Stimulated activated memory B cell treated with anti-CD40 and anti-IgM and Interleukin-4, amounts not matched to agents 10 μg/mL and 1 μg/mL and 100 μg/mL, for 72 hours (primary cell): Measurements from ENCODE around the gene FAU.

Experiments
- ATAC-seq: fragments of 150-1000 bp; cut with Tn5 transposase; 2 replicates; pipeline ENCODE4 v1.10.0; 2021
- H3K27ac Mint-ChIP-seq: one replicate; pipeline ENCODE4 v1.8.0; 2022; ENCODE audit warnings: mild to moderate bottlenecking, mixed read lengths
- H3K27me3 Mint-ChIP-seq: one replicate; pipeline ENCODE4 v1.8.0; 2022; ENCODE audit warnings: mixed read lengths
- H3K36me3 Mint-ChIP-seq: one replicate; pipeline ENCODE4 v1.8.0; 2022; ENCODE audit warnings: mixed read lengths
- H3K4me1 Mint-ChIP-seq: one replicate; pipeline ENCODE4 v1.8.0; 2022; ENCODE audit warnings: mixed read lengths
- H3K4me3 Mint-ChIP-seq: one replicate; pipeline ENCODE4 v1.8.0; 2022; ENCODE audit warnings: mild to moderate bottlenecking, moderate library complexity, mixed read lengths
- H3K9me3 Mint-ChIP-seq: one replicate; pipeline ENCODE4 v1.8.0; 2022; ENCODE audit warnings: mixed read lengths

Gene FAU

DNA sequence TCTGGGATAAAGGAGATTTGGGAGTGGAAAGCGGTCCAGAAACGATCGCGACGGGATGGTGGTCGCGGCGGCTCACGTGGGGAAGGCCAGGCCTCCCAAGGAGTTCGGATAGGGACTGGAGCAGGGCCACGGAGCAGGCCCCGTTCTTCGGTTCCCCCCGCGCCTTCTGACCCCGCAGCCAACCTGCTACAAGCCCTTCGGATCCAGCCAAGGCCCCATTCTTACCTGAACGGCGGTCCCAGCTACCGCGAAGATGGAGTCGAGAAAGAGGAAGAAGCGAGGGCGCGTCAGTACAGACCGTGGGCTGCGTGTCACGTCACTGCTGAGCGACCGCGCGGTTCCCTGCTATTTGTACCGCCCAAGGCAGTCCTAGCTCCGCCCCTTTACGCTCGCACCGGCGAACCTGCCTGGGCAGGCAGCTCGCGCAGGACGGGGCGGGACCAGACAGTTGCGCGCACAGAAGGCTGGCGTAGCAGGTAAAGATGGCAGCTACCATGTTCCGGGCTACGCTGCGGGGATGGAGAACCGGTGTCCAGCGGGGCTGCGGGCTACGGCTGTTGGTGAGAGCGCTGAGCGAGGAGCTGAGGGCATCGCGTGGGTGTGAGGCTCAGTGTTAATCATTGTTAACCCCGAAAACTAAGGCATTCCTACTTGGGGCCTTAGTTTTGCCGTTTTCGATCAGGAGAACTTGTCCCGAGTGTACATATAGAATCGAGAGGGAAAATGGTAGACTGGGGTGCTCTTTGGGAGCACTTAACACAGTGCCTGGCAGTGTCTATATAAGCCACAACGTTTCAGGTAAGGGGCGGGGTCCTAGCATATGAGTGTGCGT, at the start of gene FAU, which contains the start of gene MRPL49:
Gene FAU, minus strand, starts transcription at position 270 of the 832 bp plus-strand sequence. CDS start 321 bp downstream, outside the sequence.
Gene MRPL49, plus strand, starts transcription at position 457 of the 832 bp plus-strand sequence. Its CDS starts 26 bp downstream, at position 483.
- peak within 1 kb of the TSS; percentile 99 for H3K4me3 Mint-ChIP-seq
- peaks cover 57% of the 10 kb centered on the region for H3K36me3 Mint-ChIP-seq

DNA sequence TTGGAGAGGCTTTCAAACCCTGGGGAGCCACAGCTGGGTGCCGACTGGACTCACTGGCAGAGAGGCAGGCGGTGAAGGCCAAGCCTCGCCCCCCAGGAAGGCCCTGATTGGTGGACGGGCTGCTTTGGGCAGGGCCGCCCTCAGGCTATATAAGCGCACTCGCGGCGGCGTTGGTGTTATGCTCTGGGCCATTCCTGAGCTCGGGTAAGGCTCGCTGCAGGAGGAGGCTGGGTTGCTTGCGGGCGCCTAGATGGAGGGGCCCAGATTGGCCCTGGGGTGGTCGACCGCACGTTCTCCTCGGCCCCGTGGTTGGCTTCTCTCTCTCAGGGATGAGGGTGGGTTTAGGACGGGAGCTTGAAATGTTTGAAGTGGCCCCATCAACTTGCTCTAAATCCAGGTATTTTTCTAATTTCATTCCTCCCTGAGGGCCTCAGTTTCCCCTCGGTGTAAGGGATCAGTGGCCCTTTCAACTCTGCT, 48.2 kb upstream of the FAU start, which contains the start of gene SPDYC:
Gene SPDYC, plus strand, starts transcription at position 176 of the 477 bp plus-strand sequence. CDS start 1,125 bp downstream, outside the sequence.
- Mint-ChIP-seq H3K9me3 (no peaks in the 10 kb centered on the region), H3K4me1 (peaks cover 15% of the 10 kb centered on the region), H3K27me3 (no peaks in the 10 kb centered on the region), H3K4me3 (no peak within 1 kb of the TSS), H3K27ac (peak within 1 kb of the TSS; percentile 97), H3K36me3 (peaks cover 5% of the 10 kb centered on the region)
- ATAC-seq, result no peak

More for the DNA sequence above, at the start of gene FAU, which contains the start of gene MRPL49:
- peaks cover 69% of the 10 kb centered on the region for H3K4me1 Mint-ChIP-seq
- peak within 1 kb of the TSS; percentile 100 for H3K27ac Mint-ChIP-seq
- H3K27me3 Mint-ChIP-seq, result no peaks in the 10 kb centered on the region
- no peaks in the 10 kb centered on the region for H3K9me3 Mint-ChIP-seq
- ATAC-seq, result peak; percentile 93

- peak; percentile 45 for ATAC-seq
- no peaks in the 10 kb centered on the region for H3K27me3 Mint-ChIP-seq
- H3K27ac Mint-ChIP-seq, result peak overlapping the region; percentile 97
- peaks cover 5% of the 10 kb centered on the region for H3K36me3 Mint-ChIP-seq
- peaks cover 15% of the 10 kb centered on the region for H3K4me1 Mint-ChIP-seq
- no peak overlapping the region for H3K4me3 Mint-ChIP-seq
- no peaks in the 10 kb centered on the region for H3K9me3 Mint-ChIP-seq
These were observed 47.3 kb upstream of the FAU start for GRCh38 chr11:65169164-65169641.

GRCh38 chr11:65167656-65168055, 45.7 kb upstream of the FAU start:
- Mint-ChIP-seq H3K27me3 (no peaks in the 10 kb centered on the region), H3K9me3 (no peaks in the 10 kb centered on the region), H3K36me3 (peaks cover 5% of the 10 kb centered on the region), H3K4me1 (peaks cover 15% of the 10 kb centered on the region), H3K4me3 (no peak overlapping the region), H3K27ac (no peak overlapping the region)
- no peak for ATAC-seq

- Mint-ChIP-seq H3K9me3 (no peaks in the 10 kb centered on the region), H3K27me3 (no peaks in the 10 kb centered on the region), H3K27ac (no peak overlapping the region), H3K36me3 (peaks cover 5% of the 10 kb centered on the region), H3K4me1 (peaks cover 15% of the 10 kb centered on the region), H3K4me3 (no peak overlapping the region)
- no peak for ATAC-seq
These were observed 45.0 kb upstream of the FAU start for GRCh38 chr11:65166893-65167292.

DNA sequence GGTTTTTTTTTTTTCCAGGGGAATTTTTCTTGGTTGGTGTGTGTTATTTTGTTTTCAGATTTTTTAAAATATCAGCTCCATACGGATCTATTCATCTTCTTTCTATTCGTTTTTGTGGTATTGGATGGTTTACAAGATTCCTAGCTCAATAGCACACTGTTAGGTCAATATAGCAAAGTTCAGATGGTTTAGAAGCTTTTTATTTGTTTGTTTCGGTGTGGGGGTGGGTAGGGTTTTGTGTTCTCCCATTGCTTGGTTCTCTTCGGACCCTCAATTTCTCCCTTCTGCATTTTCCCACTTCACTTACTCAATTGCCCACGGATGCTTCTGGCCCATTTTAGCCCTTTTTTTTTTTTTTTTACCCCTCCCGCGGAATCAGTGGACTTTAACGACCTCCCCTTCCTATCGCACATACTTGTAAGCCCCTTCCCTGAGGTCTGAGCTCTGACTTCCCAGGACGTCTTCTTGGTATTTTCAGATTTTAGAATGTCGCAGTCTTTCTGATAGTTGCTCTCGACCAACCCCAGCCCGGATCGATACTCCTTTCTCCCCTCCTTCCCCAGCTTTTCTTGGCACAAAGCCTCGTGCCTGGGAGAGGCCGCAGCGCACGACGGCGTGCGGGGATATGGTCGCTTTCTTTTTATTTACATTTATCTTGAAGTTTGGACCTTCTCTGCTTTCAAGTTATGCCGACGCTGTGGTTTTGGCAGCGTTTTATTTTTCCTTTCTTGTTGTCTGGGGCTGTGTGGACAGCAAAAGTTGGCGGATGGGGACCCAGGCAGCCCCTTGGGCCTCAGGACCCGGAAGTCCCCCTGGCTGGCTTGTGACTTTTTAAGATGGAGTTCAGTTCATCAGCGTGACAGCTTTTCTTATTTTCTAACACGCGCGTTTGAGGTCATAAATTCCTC, 43.7 kb upstream of the FAU start:
- Mint-ChIP-seq H3K27ac (no peak overlapping the region), H3K36me3 (peaks cover 5% of the 10 kb centered on the region), H3K4me3 (no peak overlapping the region), H3K9me3 (no peaks in the 10 kb centered on the region), H3K27me3 (no peaks in the 10 kb centered on the region), H3K4me1 (peaks cover 15% of the 10 kb centered on the region)
- no peak for ATAC-seq

GRCh38 chr11:65163684-65164083, 41.8 kb upstream of the FAU start:
- H3K4me3 Mint-ChIP-seq, result no peak overlapping the region
- no peaks in the 10 kb centered on the region for H3K9me3 Mint-ChIP-seq
- no peaks in the 10 kb centered on the region for H3K36me3 Mint-ChIP-seq
- peaks cover 12% of the 10 kb centered on the region for H3K4me1 Mint-ChIP-seq
- ATAC-seq, result no peak
- H3K27ac Mint-ChIP-seq, result no peak overlapping the region
- H3K27me3 Mint-ChIP-seq, result no peaks in the 10 kb centered on the region

GRCh38 chr11:65160643-65161042, 38.7 kb upstream of the FAU start:
- no peak overlapping the region for H3K4me3 Mint-ChIP-seq
- ATAC-seq, result no peak
- H3K36me3 Mint-ChIP-seq, result no peaks in the 10 kb centered on the region
- H3K27ac Mint-ChIP-seq, result no peak overlapping the region
- no peaks in the 10 kb centered on the region for H3K9me3 Mint-ChIP-seq
- H3K27me3 Mint-ChIP-seq, result no peaks in the 10 kb centered on the region
- peaks cover 7% of the 10 kb centered on the region for H3K4me1 Mint-ChIP-seq

GRCh38 chr11:65159012-65159411, 37.1 kb upstream of the FAU start:
- Mint-ChIP-seq H3K4me3 (no peak overlapping the region), H3K36me3 (no peaks in the 10 kb centered on the region), H3K27ac (no peak overlapping the region), H3K9me3 (no peaks in the 10 kb centered on the region), H3K4me1 (peaks cover 7% of the 10 kb centered on the region), H3K27me3 (no peaks in the 10 kb centered on the region)
- ATAC-seq, result no peak

DNA sequence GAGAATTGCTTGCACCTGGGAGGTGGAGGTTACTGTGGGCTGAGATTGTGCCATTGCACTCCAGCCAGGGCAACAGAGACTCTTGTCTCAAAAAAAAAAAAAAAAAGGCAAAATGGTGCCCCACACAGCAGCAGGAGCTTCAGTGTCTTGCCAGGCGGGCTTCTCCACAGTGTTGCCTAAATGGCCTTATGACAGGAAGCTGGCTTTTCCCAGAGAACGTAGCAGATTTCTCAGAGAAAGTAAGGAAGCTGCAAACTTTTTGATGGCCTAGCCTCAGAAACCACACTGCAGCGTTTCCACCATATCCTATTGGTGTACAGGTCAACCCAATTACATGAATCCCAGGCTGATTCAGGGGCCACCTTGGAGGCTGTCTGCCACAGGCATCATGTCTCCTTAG, 35.4 kb upstream of the FAU start:
- Mint-ChIP-seq H3K4me3 (no peak overlapping the region), H3K9me3 (no peaks in the 10 kb centered on the region), H3K4me1 (peaks cover 14% of the 10 kb centered on the region), H3K36me3 (no peaks in the 10 kb centered on the region), H3K27ac (no peak overlapping the region), H3K27me3 (no peaks in the 10 kb centered on the region)
- ATAC-seq, result no peak

GRCh38 chr11:65156926-65157325, 35.0 kb upstream of the FAU start:
- Mint-ChIP-seq H3K27me3 (no peaks in the 10 kb centered on the region), H3K27ac (no peak overlapping the region), H3K9me3 (no peaks in the 10 kb centered on the region), H3K4me1 (peaks cover 18% of the 10 kb centered on the region), H3K4me3 (no peak overlapping the region), H3K36me3 (no peaks in the 10 kb centered on the region)
- no peak for ATAC-seq

GRCh38 chr11:65156256-65156655, 34.3 kb upstream of the FAU start:
- H3K9me3 Mint-ChIP-seq, result no peaks in the 10 kb centered on the region
- no peaks in the 10 kb centered on the region for H3K27me3 Mint-ChIP-seq
- no peaks in the 10 kb centered on the region for H3K36me3 Mint-ChIP-seq
- ATAC-seq, result no peak
- no peak overlapping the region for H3K27ac Mint-ChIP-seq
- no peak overlapping the region for H3K4me3 Mint-ChIP-seq
- H3K4me1 Mint-ChIP-seq, result peaks cover 24% of the 10 kb centered on the region

GRCh38 chr11:65152122-65152521, 30.2 kb upstream of the FAU start:
- Mint-ChIP-seq H3K36me3 (no peaks in the 10 kb centered on the region), H3K27me3 (no peaks in the 10 kb centered on the region), H3K4me1 (peaks cover 26% of the 10 kb centered on the region), H3K27ac (peak overlapping the region; percentile 81), H3K9me3 (no peaks in the 10 kb centered on the region), H3K4me3 (peak overlapping the region; percentile 42)
- peak; percentile 12 for ATAC-seq

- H3K9me3 Mint-ChIP-seq, result no peaks in the 10 kb centered on the region
- H3K27me3 Mint-ChIP-seq, result no peaks in the 10 kb centered on the region
- peak overlapping the region; percentile 81 for H3K27ac Mint-ChIP-seq
- no peaks in the 10 kb centered on the region for H3K36me3 Mint-ChIP-seq
- ATAC-seq, result no peak
- peaks cover 28% of the 10 kb centered on the region for H3K4me1 Mint-ChIP-seq
- H3K4me3 Mint-ChIP-seq, result no peak overlapping the region
These were observed 29.5 kb upstream of the FAU start for GRCh38 chr11:65151331-65151899.
